ENCODE data around the gene FAM111B. TPM values are rescaled to one million over a fixed set of nuclear protein-coding genes. Genes with fewer than 3 reads are reported as not detected.
A peak's percentile ranks its signal among the peaks of the same experiment; 100 is the strongest.

FAM111B gene
- total RNA-seq, 1 donor from 2014 or later, result 54.9 TPM

- peak overlapping the region; percentile 45 for H3K4me3 Mint-ChIP-seq
- no peak for DNase-seq (ENCODE audit: low spot score)
Observed at GRCh38 chr11:59151761-59152160, 44.7 kb downstream of the FAM111B start.

GRCh38 chr11:59152312-59152951, 45.4 kb downstream of the FAM111B start:
- no peaks in the 10 kb centered on the region for H3K9me3 Mint-ChIP-seq
- peaks cover 41% of the 10 kb centered on the region for H3K36me3 Mint-ChIP-seq (ENCODE audit: low read depth)
- no peaks in the 10 kb centered on the region for H3K27me3 Mint-ChIP-seq (ENCODE audit: insufficient read depth)
- H3K4me1 Mint-ChIP-seq (ENCODE audit: low read depth), result peaks cover 48% of the 10 kb centered on the region
- intact Hi-C loops (cut with micrococcal nuclease), result loop anchor here (1.0 kb wide), 2 partner anchors 8 to 19 kb away; no protein-coding TSS in a partner anchor
- H3K27ac Mint-ChIP-seq, result peak overlapping the region; percentile 55
- DNase-seq (ENCODE audit: low spot score), result no peak
- H3K4me3 Mint-ChIP-seq, result peak overlapping the region; percentile 45

More at GRCh38 chr11:59151761-59152160, 44.7 kb downstream of the FAM111B start:
- Mint-ChIP-seq H3K27me3 (ENCODE audit: insufficient read depth) (no peaks in the 10 kb centered on the region), H3K27ac (peak overlapping the region; percentile 55), H3K9me3 (no peaks in the 10 kb centered on the region), H3K4me1 (ENCODE audit: low read depth) (peaks cover 54% of the 10 kb centered on the region), H3K36me3 (ENCODE audit: low read depth) (peaks cover 45% of the 10 kb centered on the region)
- intact Hi-C loops (cut with micrococcal nuclease), result loop anchor here (1.0 kb wide), 2 partner anchors 7 to 20 kb away; no protein-coding TSS in a partner anchor

- Mint-ChIP-seq H3K9me3 (no peaks in the 10 kb centered on the region), H3K4me3 (no peak overlapping the region)
- intact Hi-C loops (cut with micrococcal nuclease), result no loop called here
Observed at GRCh38 chr11:59154610-59155009, 47.6 kb downstream of the FAM111B start.

GRCh38 chr11:59157433-59157832, 50.4 kb downstream of the FAM111B start:
- Mint-ChIP-seq H3K27ac (no peak overlapping the region), H3K9me3 (no peaks in the 10 kb centered on the region), H3K4me3 (no peak overlapping the region), H3K36me3 (ENCODE audit: low read depth) (peaks cover 12% of the 10 kb centered on the region), H3K27me3 (ENCODE audit: insufficient read depth) (peaks cover 11% of the 10 kb centered on the region), H3K4me1 (ENCODE audit: low read depth) (peaks cover 14% of the 10 kb centered on the region)
- intact Hi-C loops (cut with micrococcal nuclease), result no loop called here
- no peak for DNase-seq (ENCODE audit: low spot score)

More at GRCh38 chr11:59154610-59155009, 47.6 kb downstream of the FAM111B start:
- H3K27ac Mint-ChIP-seq, result no peak overlapping the region
- H3K36me3 Mint-ChIP-seq (ENCODE audit: low read depth), result peaks cover 28% of the 10 kb centered on the region
- no peak for DNase-seq (ENCODE audit: low spot score)
- no peaks in the 10 kb centered on the region for H3K27me3 Mint-ChIP-seq (ENCODE audit: insufficient read depth)
- H3K4me1 Mint-ChIP-seq (ENCODE audit: low read depth), result peaks cover 35% of the 10 kb centered on the region

DNA sequence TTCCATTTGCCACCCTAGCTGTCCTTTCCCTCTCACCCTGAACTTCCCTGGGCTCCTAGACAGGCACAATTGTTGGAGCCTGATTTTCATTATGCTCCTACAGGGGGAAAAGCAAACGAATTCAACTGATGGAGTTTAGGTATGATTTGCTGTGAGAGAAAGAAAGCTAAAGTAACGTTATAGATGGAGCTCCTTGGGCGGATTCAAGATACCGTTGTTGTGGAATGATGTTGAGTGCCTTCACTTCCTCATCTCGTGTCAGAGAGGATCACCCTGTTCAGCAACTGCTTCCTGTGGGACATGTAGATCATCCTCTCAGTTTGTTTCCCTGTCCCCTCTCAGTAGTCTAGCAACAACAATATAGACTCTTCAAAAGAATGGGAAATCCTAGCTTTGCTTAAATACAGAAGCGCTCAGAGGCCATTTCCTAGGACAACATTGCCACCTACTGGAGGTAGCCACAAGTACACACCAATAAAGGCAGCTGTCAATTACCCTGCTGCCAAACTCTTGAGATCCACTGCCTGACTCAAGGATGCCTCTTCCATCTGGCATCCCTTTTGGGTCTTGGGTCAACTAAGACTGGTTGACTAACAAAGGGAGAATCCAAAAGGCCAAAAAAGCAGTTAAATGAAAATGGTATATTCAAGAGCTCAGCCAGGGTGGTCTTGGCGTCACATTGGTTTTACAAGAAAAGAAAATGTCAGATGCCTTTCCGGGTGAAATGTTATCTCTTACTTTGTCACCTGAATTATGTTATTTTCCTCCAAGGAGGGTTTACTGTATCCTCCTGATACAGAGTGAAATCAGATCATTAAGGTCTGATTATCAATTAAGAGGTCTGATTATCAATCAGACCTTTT, 51.4 kb downstream of the FAM111B start:
- peaks cover 11% of the 10 kb centered on the region for H3K27me3 Mint-ChIP-seq (ENCODE audit: insufficient read depth)
- no peaks in the 10 kb centered on the region for H3K9me3 Mint-ChIP-seq
- DNase-seq (ENCODE audit: low spot score), result peak; percentile 55
- peaks cover 9% of the 10 kb centered on the region for H3K4me1 Mint-ChIP-seq (ENCODE audit: low read depth)
- peak overlapping the region; percentile 30 for H3K27ac Mint-ChIP-seq
- H3K4me3 Mint-ChIP-seq, result no peak overlapping the region
- peaks cover 3% of the 10 kb centered on the region for H3K36me3 Mint-ChIP-seq (ENCODE audit: low read depth)
- intact Hi-C loops (cut with micrococcal nuclease), result loop anchor here (1.0 kb wide), 6 partner anchors 13 to 504 kb away; partner anchors contain the start of gene FAM111A

DNA sequence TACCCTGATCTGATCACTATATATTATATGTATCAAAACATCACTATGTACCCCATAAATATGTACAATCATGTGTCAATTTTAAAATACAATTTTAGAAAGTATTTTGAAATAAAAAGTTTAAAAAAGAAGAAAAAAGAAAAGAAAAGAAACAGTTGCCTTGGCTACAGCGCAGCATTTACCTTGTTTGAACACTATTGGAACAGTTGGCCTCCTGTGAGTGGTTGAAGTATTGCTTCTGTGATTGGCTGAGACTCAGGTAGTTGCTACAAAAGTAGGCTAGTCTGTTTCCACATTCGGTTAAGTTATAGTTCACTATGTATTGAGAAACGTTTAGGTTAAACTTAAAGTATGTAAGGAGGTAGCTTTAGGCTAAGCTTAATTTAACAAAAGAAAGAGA, 57.0 kb downstream of the FAM111B start:
- no peak overlapping the region for H3K4me3 Mint-ChIP-seq
- no peak for DNase-seq (ENCODE audit: low spot score)
- no peaks in the 10 kb centered on the region for H3K36me3 Mint-ChIP-seq (ENCODE audit: low read depth)
- no peaks in the 10 kb centered on the region for H3K9me3 Mint-ChIP-seq
- peaks cover 41% of the 10 kb centered on the region for H3K27me3 Mint-ChIP-seq (ENCODE audit: insufficient read depth)
- no peak overlapping the region for H3K27ac Mint-ChIP-seq
- intact Hi-C loops (cut with micrococcal nuclease), result no loop called here
- no peaks in the 10 kb centered on the region for H3K4me1 Mint-ChIP-seq (ENCODE audit: low read depth)

- H3K27me3 Mint-ChIP-seq (ENCODE audit: insufficient read depth), result peaks cover 37% of the 10 kb centered on the region
- H3K4me1 Mint-ChIP-seq (ENCODE audit: low read depth), result peaks cover 8% of the 10 kb centered on the region
- H3K4me3 Mint-ChIP-seq, result peak within 1 kb of the TSS; percentile 85
- no peak within 1 kb of the TSS for H3K27ac Mint-ChIP-seq
- peak; percentile 84 for DNase-seq (ENCODE audit: low spot score)
- no peaks in the 10 kb centered on the region for H3K9me3 Mint-ChIP-seq
- intact Hi-C loops (cut with micrococcal nuclease), result loop anchor here (1.0 to 2.0 kb wide), 12 partner anchors 13 to 639 kb away; partner anchors contain the start of genes FAM111A, FAM111B and MRPL16
- no peaks in the 10 kb centered on the region for H3K36me3 Mint-ChIP-seq (ENCODE audit: low read depth)
Observed at GRCh38 chr11:59171508-59172322, 64.7 kb downstream of the FAM111B start, which contains the start of gene DTX4. Gene DTX4 (plus strand): TSS chr11:59172132. CDS start chr11:59172596, 464 bp downstream.

DNA sequence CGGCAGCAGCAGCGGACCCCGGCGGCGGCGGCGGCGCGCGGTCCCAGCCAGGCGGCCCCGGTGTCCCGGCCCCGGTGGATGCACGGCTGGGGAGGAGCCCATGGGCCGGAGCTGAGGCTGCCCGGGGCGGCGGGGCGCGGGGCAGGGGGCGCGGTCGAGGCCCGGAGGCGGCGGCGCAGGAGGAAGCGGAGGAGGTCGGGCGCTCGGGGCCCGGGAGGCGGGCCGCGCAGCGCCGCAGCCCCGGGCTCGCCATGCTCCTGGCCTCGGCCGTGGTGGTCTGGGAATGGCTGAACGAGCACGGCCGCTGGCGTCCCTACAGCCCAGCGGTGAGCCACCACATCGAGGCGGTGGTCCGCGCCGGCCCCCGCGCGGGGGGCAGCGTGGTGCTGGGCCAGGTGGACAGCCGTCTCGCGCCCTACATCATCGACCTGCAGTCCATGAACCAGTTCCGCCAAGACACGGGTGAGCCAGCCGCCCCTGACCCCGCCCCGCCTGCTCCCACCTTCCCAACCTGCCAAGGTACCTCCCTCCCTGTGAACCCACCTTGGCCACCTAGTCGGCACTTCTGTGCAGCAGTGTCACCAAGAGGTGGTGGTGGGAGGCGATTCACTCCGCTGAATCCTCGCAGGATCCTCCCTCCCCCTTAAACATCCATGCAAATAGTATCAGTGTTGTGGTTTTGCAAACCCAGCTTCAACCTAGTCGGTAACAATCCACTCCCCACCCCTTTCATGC, 65.5 kb downstream of the FAM111B start:
- Mint-ChIP-seq H3K4me3 (peak overlapping the region; percentile 85), H3K36me3 (ENCODE audit: low read depth) (no peaks in the 10 kb centered on the region), H3K27me3 (ENCODE audit: insufficient read depth) (peaks cover 34% of the 10 kb centered on the region), H3K9me3 (no peaks in the 10 kb centered on the region), H3K4me1 (ENCODE audit: low read depth) (peaks cover 8% of the 10 kb centered on the region), H3K27ac (no peak overlapping the region)
- DNase-seq (ENCODE audit: low spot score), result peak; percentile 12
- intact Hi-C loops (cut with micrococcal nuclease), result loop anchor here (2.0 kb wide), 1 partner anchor 378 kb away; no protein-coding TSS in a partner anchor

- no peaks in the 10 kb centered on the region for H3K36me3 Mint-ChIP-seq (ENCODE audit: low read depth)
- H3K9me3 Mint-ChIP-seq, result no peaks in the 10 kb centered on the region
- H3K27ac Mint-ChIP-seq, result no peak overlapping the region
- intact Hi-C loops (cut with micrococcal nuclease), result loop anchor here (2.0 kb wide), 1 partner anchor 377 kb away; no protein-coding TSS in a partner anchor
- no peak for DNase-seq (ENCODE audit: low spot score)
- H3K27me3 Mint-ChIP-seq (ENCODE audit: insufficient read depth), result peaks cover 34% of the 10 kb centered on the region
- H3K4me1 Mint-ChIP-seq (ENCODE audit: low read depth), result peaks cover 8% of the 10 kb centered on the region
- peak overlapping the region; percentile 85 for H3K4me3 Mint-ChIP-seq
Observed at GRCh38 chr11:59173080-59173963, 66.3 kb downstream of the FAM111B start.

- H3K27me3 Mint-ChIP-seq (ENCODE audit: insufficient read depth), result peaks cover 34% of the 10 kb centered on the region
- no peak for DNase-seq (ENCODE audit: low spot score)
- peaks cover 8% of the 10 kb centered on the region for H3K4me1 Mint-ChIP-seq (ENCODE audit: low read depth)
- no peak overlapping the region for H3K27ac Mint-ChIP-seq
- intact Hi-C loops (cut with micrococcal nuclease), result loop anchor here (2.0 kb wide), 1 partner anchor 377 kb away; no protein-coding TSS in a partner anchor
- H3K4me3 Mint-ChIP-seq, result no peak overlapping the region
- H3K9me3 Mint-ChIP-seq, result peaks cover 4% of the 10 kb centered on the region
- H3K36me3 Mint-ChIP-seq (ENCODE audit: low read depth), result no peaks in the 10 kb centered on the region
Observed at GRCh38 chr11:59173964-59174663, 67.1 kb downstream of the FAM111B start.

GRCh38 chr11:59174664-59175033, 67.6 kb downstream of the FAM111B start:
- peaks cover 34% of the 10 kb centered on the region for H3K27me3 Mint-ChIP-seq (ENCODE audit: insufficient read depth)
- no peaks in the 10 kb centered on the region for H3K36me3 Mint-ChIP-seq (ENCODE audit: low read depth)
- peaks cover 8% of the 10 kb centered on the region for H3K9me3 Mint-ChIP-seq
- intact Hi-C loops (cut with micrococcal nuclease), result no loop called here
- H3K4me3 Mint-ChIP-seq, result no peak overlapping the region
- peaks cover 8% of the 10 kb centered on the region for H3K4me1 Mint-ChIP-seq (ENCODE audit: low read depth)
- DNase-seq (ENCODE audit: low spot score), result no peak
- H3K27ac Mint-ChIP-seq, result no peak overlapping the region

Measured in activated T-helper 1 cell treated with anti-CD3 and anti-CD28 coated beads, Interleukin-12 subunit alpha, Interleukin-12 subunit beta, Interleukin-2, Interleukin-4 antibody, amounts not matched to agents 30 ng/mL and 10 ng/mL and 1 ng/mL, durations not matched to agents 14 hours and 24 hours and 36 hours (primary cell).